GM18951 (cell line): ENCODE results near the gene AFF2.

Experiments
- POLR2A ChIP-seq: IDR thresholded peaks from 4 replicates; pipeline ENCODE4 v1.6.1; 2011; ENCODE audit warnings: mild to moderate bottlenecking; ENCODE audit not compliant: insufficient read length, insufficient read depth; ENCODE audit errors: extremely low read depth
- in situ Hi-C: fragments of 300-500 bp; cut with MboI; formaldehyde crosslinking; loops from one replicate; pipeline ENCODE4 v1.12.0; 2022; ENCODE audit warnings: low sequenced_read_pairs, mixed read lengths, inconsistent platforms; ENCODE audit not compliant: unreplicated experiment

The AFF2 gene

GRCh38 chrX:148909758-148910157 lies 409.3 kb downstream of the AFF2 start:
- TF ChIP-seq POLR2A: no peak
- in situ Hi-C loops: no loop called here

- TF ChIP-seq POLR2A: no peak
- in situ Hi-C loops: no loop called here
Measured at GRCh38 chrX:148913971-148914370, 413.6 kb downstream of the AFF2 start.

DNA sequence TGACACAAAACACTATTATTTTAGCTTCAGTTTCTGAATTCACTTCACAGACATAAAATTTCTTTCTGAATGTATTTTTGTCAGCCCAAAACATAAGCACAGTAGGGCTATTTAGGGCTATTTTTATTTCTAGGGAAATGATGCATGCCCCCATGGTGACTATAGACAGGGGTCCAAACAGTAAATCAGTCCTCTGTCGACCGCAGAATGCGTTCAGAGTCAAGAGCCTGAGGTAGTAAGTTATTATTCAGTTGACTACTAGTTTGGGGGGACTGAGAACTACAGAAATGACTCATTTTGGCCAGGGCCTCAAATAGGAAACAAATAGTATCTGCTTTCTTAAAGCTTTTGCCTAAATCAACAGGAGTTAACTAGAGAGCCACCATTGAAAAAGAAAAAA lies 414.4 kb downstream of the AFF2 start:
- in situ Hi-C loops: no loop called here
- no peak for TF ChIP-seq POLR2A

GRCh38 chrX:148915474-148915873 lies 415.1 kb downstream of the AFF2 start:
- TF ChIP-seq POLR2A: no peak
- in situ Hi-C loops: no loop called here

- in situ Hi-C loops: no loop called here
- TF ChIP-seq POLR2A: no peak
Measured at GRCh38 chrX:148917441-148917840, 417.0 kb downstream of the AFF2 start.

- in situ Hi-C loops: no loop called here
- no peak for TF ChIP-seq POLR2A
Measured at GRCh38 chrX:148923631-148924030, 423.2 kb downstream of the AFF2 start.

DNA sequence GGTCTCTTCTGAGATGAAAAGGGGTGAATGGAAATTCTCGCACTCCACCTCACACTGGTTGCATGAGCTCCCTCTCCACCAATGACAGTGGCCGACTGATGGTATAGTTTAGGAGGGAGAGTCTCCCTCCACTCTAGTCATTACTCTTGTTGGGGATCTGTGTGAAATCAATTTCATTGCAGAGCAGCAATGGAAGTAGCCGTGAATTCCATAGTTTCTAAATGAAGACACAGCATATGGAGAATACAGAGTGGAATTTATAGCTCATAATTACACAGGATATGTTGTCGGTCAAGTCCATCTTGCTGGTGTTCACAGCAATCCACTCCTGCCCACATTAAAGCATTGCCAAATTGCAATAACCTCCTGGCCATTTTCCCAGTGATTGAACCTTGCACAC lies 426.0 kb downstream of the AFF2 start:
- in situ Hi-C loops: no loop called here
- TF ChIP-seq POLR2A: no peak

GRCh38 chrX:148928811-148929210 lies 428.4 kb downstream of the AFF2 start:
- no peak for TF ChIP-seq POLR2A
- in situ Hi-C loops: no loop called here

DNA sequence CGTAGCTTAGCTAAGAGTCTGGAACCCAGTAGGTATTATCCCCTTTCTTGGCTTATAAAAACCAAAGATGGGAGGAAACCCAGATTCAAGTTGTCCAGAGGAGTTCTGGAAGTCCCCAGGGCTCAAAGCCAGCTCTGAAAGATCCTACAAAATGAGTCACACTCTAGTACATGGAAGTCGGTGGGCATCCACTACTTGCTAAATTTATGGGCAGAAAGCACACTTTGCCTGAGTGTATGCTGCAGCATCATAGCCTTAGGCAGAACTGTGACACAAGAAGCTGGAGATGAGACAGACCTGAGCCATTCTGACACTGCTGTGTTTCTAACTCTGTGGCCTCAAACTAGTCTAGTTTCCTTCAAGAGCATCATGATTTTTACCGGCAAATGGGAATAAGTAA lies 429.3 kb downstream of the AFF2 start:
- TF ChIP-seq POLR2A: no peak
- in situ Hi-C loops: no loop called here

DNA sequence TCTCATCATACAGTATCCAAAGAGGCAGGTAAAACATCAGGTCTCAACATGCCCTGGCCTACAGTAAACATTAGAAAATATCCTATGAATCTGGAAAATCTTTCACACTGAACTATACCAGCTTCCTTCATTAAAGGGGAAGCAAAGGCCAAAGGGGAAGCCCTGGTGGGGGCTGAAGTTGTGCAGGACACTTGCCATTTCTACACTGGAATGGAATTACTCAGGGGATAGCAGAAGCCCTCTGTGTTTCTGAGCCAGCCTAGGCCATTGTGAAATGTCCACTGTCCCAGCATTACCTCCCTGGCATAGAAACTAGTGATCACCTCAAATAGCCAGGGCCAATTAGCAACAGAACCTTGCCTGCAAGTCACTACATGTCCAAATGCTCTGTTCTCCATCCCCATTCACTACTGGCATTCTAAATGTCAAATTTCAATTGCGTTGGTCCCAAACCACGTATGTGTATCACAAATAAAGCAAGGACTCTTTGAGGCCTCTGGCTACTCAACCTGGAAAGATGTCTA lies 429.9 kb downstream of the AFF2 start:
- in situ Hi-C loops: no loop called here
- TF ChIP-seq POLR2A: no peak

GRCh38 chrX:148933881-148934280 lies 433.5 kb downstream of the AFF2 start:
- in situ Hi-C loops: no loop called here
- TF ChIP-seq POLR2A: no peak

DNA sequence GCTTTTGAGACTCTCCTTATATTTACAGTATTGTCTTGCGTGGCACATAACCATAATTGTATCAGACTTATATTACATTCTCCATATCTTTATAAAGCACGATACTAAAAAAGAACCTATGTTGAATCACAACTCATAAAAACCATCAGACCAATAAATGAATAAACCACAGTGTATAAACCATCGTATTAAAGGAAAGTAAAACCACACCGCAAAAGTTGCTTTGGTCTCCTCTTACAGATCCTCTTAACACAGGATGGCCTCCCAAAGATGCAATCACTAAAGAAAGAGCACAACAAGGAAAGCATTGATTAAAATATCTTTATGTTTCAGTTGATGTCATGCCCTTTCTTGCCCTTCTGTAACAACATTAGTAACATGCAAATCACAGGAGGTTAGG lies 437.9 kb downstream of the AFF2 start:
- no peak for TF ChIP-seq POLR2A
- in situ Hi-C loops: no loop called here

DNA sequence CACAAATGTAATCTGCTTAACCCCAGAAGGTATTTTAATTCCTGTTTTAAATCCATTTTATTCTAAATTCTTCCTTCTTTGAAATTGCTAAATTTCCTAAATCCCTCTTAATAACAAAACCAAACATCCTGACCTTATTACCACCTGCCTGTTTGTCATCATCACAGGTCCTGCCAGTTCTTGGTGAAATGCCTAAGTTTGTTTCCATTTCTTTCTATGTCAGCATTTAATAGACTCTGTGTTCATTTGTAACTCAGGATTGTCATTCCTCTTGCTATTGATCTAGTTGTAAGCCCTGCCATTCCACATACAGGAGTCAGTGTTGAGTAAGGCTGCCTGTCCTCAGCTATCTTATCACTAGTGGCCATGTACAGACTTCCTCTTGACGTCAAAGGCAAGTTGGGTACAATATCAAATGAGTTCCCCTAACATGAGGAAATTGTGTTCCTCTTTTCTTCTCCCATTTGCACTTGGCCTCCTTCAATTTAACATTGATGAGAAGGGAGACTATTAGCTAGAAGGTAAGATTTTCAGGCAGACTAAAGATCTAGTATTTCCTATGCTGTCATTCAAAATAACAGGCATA lies 440.1 kb downstream of the AFF2 start:
- no peak for TF ChIP-seq POLR2A

GRCh38 chrX:148942754-148943153 lies 442.3 kb downstream of the AFF2 start:
- TF ChIP-seq POLR2A: no peak
- in situ Hi-C loops: no loop called here

More for the DNA sequence above, 440.1 kb downstream of the AFF2 start:
- in situ Hi-C loops: no loop called here
